Upper lobe of left lung (tissue), 6 donors: Measurements from ENCODE around the gene TK1. TPM values are rescaled to one million over a fixed set of nuclear protein-coding genes. Genes with fewer than 3 reads are reported as not detected.

Experiments used
- ATAC-seq, 2 donors: fragments of 200-7000 bp; cut with Tn5 transposase; one replicate each; pipeline ENCODE4 v1.9.1; 2022; ENCODE audit warnings: mild to moderate bottlenecking in 2 of 2, moderate library complexity in 2 of 2; ENCODE audit not compliant: low FRiP score in 2 of 2
- DNase-seq, 2 donors: peaks; one replicate each; pipeline ENCODE4 v3.0.0-alpha.2; 2019 to 2020
- H3K27ac ChIP-seq, 4 donors: fragments of 200-600 bp; sonication (generic); one replicate each; pipeline ENCODE4 v1.5.1; 2016 to 2019
- H3K27me3 ChIP-seq, 4 donors: fragments of 200-600 bp; sonication (generic); one replicate each; pipeline ENCODE4 v1.5.1; 2017 to 2019
- H3K36me3 ChIP-seq, 4 donors: fragments of 200-600 bp; sonication (generic); one replicate each; pipeline ENCODE4 v1.5.1; 2016 to 2019
- H3K4me1 ChIP-seq, 4 donors: fragments of 200-600 bp; sonication (generic); one replicate each; pipeline ENCODE4 v1.5.1; 2018 to 2019
- H3K4me3 ChIP-seq, 4 donors: fragments of 200-600 bp; sonication (generic); one replicate each; pipeline ENCODE4 v1.5.1; 2017 to 2019; ENCODE audit warnings: mild to moderate bottlenecking in 2 of 4, moderate library complexity in 1 of 4
- H3K9me3 ChIP-seq, 4 donors: fragments of 200-600 bp; sonication (generic); one replicate each; pipeline ENCODE4 v1.5.1; 2018 to 2019
- EP300 ChIP-seq, 4 donors: sonication (generic); formaldehyde crosslinking; IDR thresholded peaks; one replicate each; pipeline ENCODE4 v1.5.1; 2017; ENCODE audit warnings: antibody characterized with exemption in 4 of 4, control low read depth in 2 of 4
- POLR2A ChIP-seq, 4 donors: fragments of 450-650 bp; IDR thresholded peaks; one replicate each; pipeline ENCODE4 v1.5.1; 2016 to 2017; ENCODE audit warnings: antibody characterized with exemption in 4 of 4, mild to moderate bottlenecking in 2 of 4
- POLR2AphosphoS5 ChIP-seq, 2 donors: sonication (generic); formaldehyde crosslinking; IDR thresholded peaks; one replicate each; pipeline ENCODE4 v1.5.1; 2017; ENCODE audit warnings: antibody characterized with exemption in 2 of 2
- WGBS, 2 donors: methylation state at CpG; one replicate each; pipeline ENCODE4 v1.1.5; 2017 to 2018; 5-methylcytosine and 5-hydroxymethylcytosine counted together
- total RNA-seq, 6 donors: library from RNA; depleted of rRNA in 4 of 6; stranded (reverse); fragments of >200 nt in 4 of 6; gene quantifications; one replicate each; pipeline versions ENCODE4 v1.1.0 to v1.2.1, GENCODE V29; 2016 to 2021
- TF ChIP-seq, protein P1 (sequence below), 6 experiments: fragments of 450-650 bp in 4 of 6; fragments of 200-600 bp in 2 of 6; sonication (generic) in 2 of 6; IDR thresholded peaks; one replicate each; pipeline ENCODE4 v1.5.1; 2016 to 2019; ENCODE audit warnings: antibody characterized with exemption in 6 of 6
- donor health status: DM: no; HTN: no; CAD: no; lungs with moderate emphysema.
- donor health status: DM: no; HTN: yes; CAD: no; lungs with severe emphysema.

The TK1 gene
- total RNA-seq, 6 donors from 2014 or later = 2.8 to 16.0 (median 9.0) TPM

DNA sequence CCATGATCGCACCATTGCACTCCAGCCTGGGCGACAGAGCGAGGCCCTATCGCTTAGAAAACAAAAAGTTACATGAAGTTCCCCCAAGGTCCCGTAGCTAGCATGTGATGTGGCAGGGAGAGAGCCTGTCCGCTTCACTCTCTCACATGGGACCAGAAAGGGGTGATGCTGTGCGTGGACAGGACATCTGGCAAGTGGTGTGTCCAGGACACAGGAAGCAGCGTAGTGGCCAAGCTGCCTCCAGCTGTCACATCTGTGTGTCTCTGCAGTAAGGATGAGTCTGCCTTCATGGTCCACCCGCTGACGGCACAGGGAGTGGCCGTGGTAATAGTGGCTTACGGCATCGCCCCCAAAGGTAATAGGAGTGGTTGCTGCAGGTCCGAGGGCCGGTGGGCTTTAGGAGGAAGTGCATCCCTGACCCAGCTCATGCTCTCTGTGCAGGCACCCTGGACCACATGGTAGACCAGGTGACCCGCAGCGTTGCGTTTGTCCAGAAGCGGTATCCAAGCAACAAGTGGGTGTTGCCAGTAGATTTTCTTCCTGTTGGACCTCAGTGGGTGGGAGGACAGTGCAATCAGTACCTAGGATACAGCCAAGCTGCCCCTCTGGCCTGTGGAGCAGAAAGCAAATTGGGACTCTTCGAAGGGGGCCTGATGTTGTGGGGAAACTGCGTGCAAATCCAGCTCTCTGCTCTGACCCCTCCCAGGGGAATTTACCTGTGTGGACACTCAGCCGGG, 17.7 kb upstream of the TK1 start:
- Histone ChIP-seq H3K4me1 (peaks cover 2 to 10% (median 5%) of the 10 kb centered on the region in 4 donors), H3K27me3 (no peaks in the 10 kb centered on the region), H3K4me3 (no peak overlapping the region), H3K36me3 (peaks cover 0 to 29% (median 4%) of the 10 kb centered on the region in 4 donors), H3K9me3 (no peaks in the 10 kb centered on the region), H3K27ac (peak overlapping the region in 1 of 4 donors; percentile 34)
- TF ChIP-seq POLR2A (IDR thresholded peaks at IDR 0.05) = no peak
- no peak for TF ChIP-seq EP300 (IDR thresholded peaks at IDR 0.05)
- TF ChIP-seq POLR2AphosphoS5 (IDR thresholded peaks at IDR 0.05) = no peak
- TF ChIP-seq, protein P1, sequence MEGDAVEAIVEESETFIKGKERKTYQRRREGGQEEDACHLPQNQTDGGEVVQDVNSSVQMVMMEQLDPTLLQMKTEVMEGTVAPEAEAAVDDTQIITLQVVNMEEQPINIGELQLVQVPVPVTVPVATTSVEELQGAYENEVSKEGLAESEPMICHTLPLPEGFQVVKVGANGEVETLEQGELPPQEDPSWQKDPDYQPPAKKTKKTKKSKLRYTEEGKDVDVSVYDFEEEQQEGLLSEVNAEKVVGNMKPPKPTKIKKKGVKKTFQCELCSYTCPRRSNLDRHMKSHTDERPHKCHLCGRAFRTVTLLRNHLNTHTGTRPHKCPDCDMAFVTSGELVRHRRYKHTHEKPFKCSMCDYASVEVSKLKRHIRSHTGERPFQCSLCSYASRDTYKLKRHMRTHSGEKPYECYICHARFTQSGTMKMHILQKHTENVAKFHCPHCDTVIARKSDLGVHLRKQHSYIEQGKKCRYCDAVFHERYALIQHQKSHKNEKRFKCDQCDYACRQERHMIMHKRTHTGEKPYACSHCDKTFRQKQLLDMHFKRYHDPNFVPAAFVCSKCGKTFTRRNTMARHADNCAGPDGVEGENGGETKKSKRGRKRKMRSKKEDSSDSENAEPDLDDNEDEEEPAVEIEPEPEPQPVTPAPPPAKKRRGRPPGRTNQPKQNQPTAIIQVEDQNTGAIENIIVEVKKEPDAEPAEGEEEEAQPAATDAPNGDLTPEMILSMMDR (IDR thresholded peaks at IDR 0.05) = no peak
- ATAC-seq = peak in 1 of 2 donors; percentile 10
- WGBS, 2 donors = 93 to 94% methylated on average over 15 to 22 of the region's 22 CpGs
- DNase-seq = no peak

DNA sequence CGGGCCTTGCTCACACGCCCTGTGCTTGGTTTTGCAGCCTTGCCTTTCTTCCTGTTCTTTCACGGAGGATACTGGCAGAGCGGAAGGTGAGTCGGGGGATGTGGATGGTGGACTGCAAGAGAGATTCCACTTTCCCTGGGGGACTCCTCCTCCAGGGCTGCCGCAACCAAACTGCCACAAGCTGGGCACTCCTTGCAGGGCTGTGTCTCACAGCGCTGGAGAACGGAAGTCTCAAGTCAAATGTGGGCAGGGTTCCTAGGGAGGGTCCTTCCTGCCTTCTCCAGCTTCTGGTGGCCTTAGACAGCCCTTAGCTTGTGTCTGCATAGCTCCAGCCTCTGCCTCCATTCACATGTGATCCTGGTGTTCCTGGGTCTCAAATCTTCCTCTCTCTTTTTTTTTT, 15.8 kb upstream of the TK1 start:
- H3K4me3 ChIP-seq = no peak overlapping the region
- no peaks in the 10 kb centered on the region for H3K9me3 ChIP-seq
- DNase-seq (no peak), ATAC-seq (no peak)
- H3K4me1 ChIP-seq = peaks cover 3 to 12% (median 8%) of the 10 kb centered on the region in 4 donors
- H3K27me3 ChIP-seq = no peaks in the 10 kb centered on the region
- 63 to 69% methylated on average over 7 of the region's 8 CpGs for WGBS, 2 donors
- TF ChIP-seq, protein P1 (IDR thresholded peaks at IDR 0.05) = no peak
- TF ChIP-seq POLR2A (IDR thresholded peaks at IDR 0.05) (no peak), POLR2AphosphoS5 (IDR thresholded peaks at IDR 0.05) (no peak), EP300 (IDR thresholded peaks at IDR 0.05) (no peak)
- H3K27ac ChIP-seq = peak overlapping the region in 3 of 4 donors; percentile 60 to 69 (median 67)
- H3K36me3 ChIP-seq = peaks cover 0 to 32% (median 5%) of the 10 kb centered on the region in 4 donors

DNA sequence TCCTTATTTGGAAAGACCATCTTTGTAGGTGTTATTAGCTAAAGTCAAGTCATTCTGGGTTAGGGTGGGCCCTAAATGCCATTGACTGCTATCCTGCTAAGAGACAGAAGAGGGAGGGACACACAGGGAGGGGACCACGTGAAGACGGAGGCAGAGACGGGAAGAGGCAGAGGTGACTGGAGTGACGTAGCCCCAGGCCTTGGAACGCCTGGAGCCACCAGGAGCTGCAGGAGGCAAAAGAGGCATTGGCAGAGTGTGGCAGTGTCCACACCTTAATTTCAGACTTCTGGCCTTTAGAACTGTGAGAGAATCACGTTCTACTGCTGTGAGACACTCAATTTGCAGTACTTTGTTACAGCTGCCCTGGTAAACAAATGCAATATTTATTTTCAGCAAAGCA, 13.6 kb upstream of the TK1 start:
- no peaks in the 10 kb centered on the region for H3K9me3 ChIP-seq
- 89 to 91% methylated on average over 6 of the region's 6 CpGs for WGBS, 2 donors
- H3K36me3 ChIP-seq = peaks cover 0 to 47% (median 16%) of the 10 kb centered on the region in 4 donors
- peak overlapping the region in 3 of 4 donors; percentile 86 to 90 (median 88) for H3K27ac ChIP-seq
- TF ChIP-seq EP300 (IDR thresholded peaks at IDR 0.05) = no peak
- TF ChIP-seq POLR2AphosphoS5 (IDR thresholded peaks at IDR 0.05) = no peak
- TF ChIP-seq, protein P1 (IDR thresholded peaks at IDR 0.05) = no peak
- TF ChIP-seq POLR2A (IDR thresholded peaks at IDR 0.05) = no peak
- ATAC-seq = no peak
- H3K4me3 ChIP-seq = no peak overlapping the region
- no peak for DNase-seq
- H3K27me3 ChIP-seq = no peaks in the 10 kb centered on the region
- H3K4me1 ChIP-seq = peaks cover 3 to 12% (median 6%) of the 10 kb centered on the region in 4 donors

DNA sequence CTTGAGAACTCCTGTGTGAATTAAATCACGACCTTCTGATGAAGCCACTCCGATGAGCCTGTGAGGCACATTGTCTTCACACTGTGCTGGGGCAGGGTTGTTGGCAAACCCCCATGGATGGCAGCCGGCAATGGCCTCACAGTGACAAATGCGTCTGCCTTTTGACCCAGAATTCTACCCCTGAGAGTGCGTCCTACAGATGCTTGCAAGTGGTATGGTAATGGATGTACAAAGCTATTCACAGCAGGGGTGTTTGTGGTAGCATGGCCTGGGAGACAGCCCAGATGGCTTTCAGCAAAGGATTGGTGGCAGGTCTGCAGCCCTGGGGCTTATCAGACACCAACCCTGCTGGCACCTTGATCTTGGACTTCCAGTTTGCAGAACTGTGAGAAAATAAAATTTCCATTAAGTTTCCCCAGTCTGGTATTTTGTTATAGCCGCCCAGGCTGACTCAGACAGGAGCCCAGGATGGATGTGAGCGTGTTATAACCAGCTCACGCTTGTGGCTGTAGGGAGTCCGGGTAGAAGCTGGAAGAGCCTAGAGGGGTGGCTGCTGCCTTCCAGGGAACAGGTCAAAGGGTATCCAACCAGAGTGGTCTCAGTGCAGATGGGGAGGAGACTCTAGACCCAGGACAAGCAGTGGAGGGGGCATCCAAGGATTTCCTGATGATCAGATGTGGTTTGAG, 10.4 kb upstream of the TK1 start:
- no peak for TF ChIP-seq EP300 (IDR thresholded peaks at IDR 0.05)
- TF ChIP-seq POLR2A (IDR thresholded peaks at IDR 0.05) = no peak
- TF ChIP-seq, protein P1 (IDR thresholded peaks at IDR 0.05) = no peak
- TF ChIP-seq POLR2AphosphoS5 (IDR thresholded peaks at IDR 0.05) = no peak
- Histone ChIP-seq H3K4me1 (peaks cover 3 to 9% (median 4%) of the 10 kb centered on the region in 4 donors), H3K36me3 (peaks cover 0 to 53% (median 22%) of the 10 kb centered on the region in 4 donors), H3K27me3 (no peaks in the 10 kb centered on the region), H3K9me3 (no peaks in the 10 kb centered on the region), H3K4me3 (no peak overlapping the region), H3K27ac (peak overlapping the region; percentile 81 to 90 (median 87))
- 83 to 93% methylated on average over 7 to 9 of the region's 9 CpGs for WGBS, 2 donors
- DNase-seq (no peak), ATAC-seq (no peak)
